Activated T-cell treated with anti-CD3 and anti-CD28 coated beads, Interleukin-2, amount 50 U/mL, for 24 hours (primary cell): ENCODE results near the gene AGBL2.
"Not testable (repeated sequence)": the region's sequence is repeated elsewhere in the genome, so short reads cannot be mapped to it uniquely, and the experiment has no call there.

Experiments
- DNase-seq: peaks from one replicate; pipeline ENCODE4 v3.0.0-alpha.2; 2020
- H3K27ac Mint-ChIP-seq: 2 replicates; pipeline ENCODE4 v1.8.0; 2020; ENCODE audit warnings: mild to moderate bottlenecking, mixed read lengths
- H3K27me3 Mint-ChIP-seq: 2 replicates; pipeline ENCODE4 v1.8.0; 2020; ENCODE audit warnings: mixed read lengths
- H3K36me3 Mint-ChIP-seq: 2 replicates; pipeline ENCODE4 v1.8.0; 2020; ENCODE audit warnings: low read depth, mixed read lengths
- H3K4me1 Mint-ChIP-seq: 2 replicates; pipeline ENCODE4 v1.8.0; 2020; ENCODE audit warnings: low read depth, mixed read lengths
- H3K4me3 Mint-ChIP-seq: 2 replicates; pipeline ENCODE4 v1.8.0; 2020; ENCODE audit warnings: mild to moderate bottlenecking, moderate library complexity, mixed read lengths
- H3K9me3 Mint-ChIP-seq: 2 replicates; pipeline ENCODE4 v1.8.0; 2020; ENCODE audit warnings: mixed read lengths

AGBL2 gene

GRCh38 chr11:47715082-47715669 is at the start of gene AGBL2:
Gene AGBL2, minus strand, starts transcription at chr11:47715369. Its CDS starts 719 bp downstream, at chr11:47714650.
- Mint-ChIP-seq H3K4me1 (peaks cover 27% of the 10 kb centered on the region), H3K27ac (peak within 1 kb of the TSS; percentile 98), H3K9me3 (no peaks in the 10 kb centered on the region), H3K36me3 (peaks cover 51% of the 10 kb centered on the region), H3K27me3 (no peaks in the 10 kb centered on the region), H3K4me3 (peak within 1 kb of the TSS; percentile 89)
- DNase-seq = peak; percentile 87

GRCh38 chr11:47759291-47759690 is 44.1 kb upstream of the AGBL2 start:
- H3K27me3 Mint-ChIP-seq, H3K4me3 Mint-ChIP-seq, H3K9me3 Mint-ChIP-seq: not testable (repeated sequence)
- DNase-seq = peak; percentile 21
- Mint-ChIP-seq H3K27ac (peak overlapping the region; percentile 22), H3K4me1 (peaks cover 15% of the 10 kb centered on the region), H3K36me3 (peaks cover 93% of the 10 kb centered on the region)

- peaks cover 13% of the 10 kb centered on the region for H3K4me1 Mint-ChIP-seq
- DNase-seq = no peak
- no peaks in the 10 kb centered on the region for H3K27me3 Mint-ChIP-seq
- no peak overlapping the region for H3K4me3 Mint-ChIP-seq
- H3K9me3 Mint-ChIP-seq = no peaks in the 10 kb centered on the region
- H3K36me3 Mint-ChIP-seq = peaks cover 96% of the 10 kb centered on the region
- H3K27ac Mint-ChIP-seq = no peak overlapping the region
Observed at GRCh38 chr11:47756208-47756607, 41.0 kb upstream of the AGBL2 start.

- Mint-ChIP-seq H3K4me1 (peaks cover 6% of the 10 kb centered on the region), H3K9me3 (no peaks in the 10 kb centered on the region), H3K27me3 (no peaks in the 10 kb centered on the region), H3K36me3 (peaks cover 90% of the 10 kb centered on the region), H3K27ac (no peak overlapping the region), H3K4me3 (no peak overlapping the region)
- no peak for DNase-seq
Observed at GRCh38 chr11:47750725-47751124, 35.6 kb upstream of the AGBL2 start.

GRCh38 chr11:47742494-47742893 is 27.3 kb upstream of the AGBL2 start:
- H3K27ac Mint-ChIP-seq, H3K27me3 Mint-ChIP-seq, H3K4me1 Mint-ChIP-seq, H3K9me3 Mint-ChIP-seq, H3K4me3 Mint-ChIP-seq: not testable (repeated sequence)
- H3K36me3 Mint-ChIP-seq = peaks cover 94% of the 10 kb centered on the region
- peak; percentile 25 for DNase-seq

- peak overlapping the region; percentile 59 for H3K27ac Mint-ChIP-seq
Observed at GRCh38 chr11:47737817-47738216, 22.6 kb upstream of the AGBL2 start.

GRCh38 chr11:47732271-47732670 is 17.1 kb upstream of the AGBL2 start:
- no peak for DNase-seq
- Mint-ChIP-seq H3K36me3 (peaks cover 97% of the 10 kb centered on the region), H3K4me1 (peaks cover 2% of the 10 kb centered on the region), H3K9me3 (no peaks in the 10 kb centered on the region), H3K27ac (peak overlapping the region; percentile 13), H3K27me3 (no peaks in the 10 kb centered on the region), H3K4me3 (no peak overlapping the region)

More at GRCh38 chr11:47737817-47738216, 22.6 kb upstream of the AGBL2 start:
- not testable (repeated sequence) for H3K4me3 Mint-ChIP-seq, H3K4me1 Mint-ChIP-seq, H3K27me3 Mint-ChIP-seq, H3K9me3 Mint-ChIP-seq
- DNase-seq = peak; percentile 16
- peaks cover 93% of the 10 kb centered on the region for H3K36me3 Mint-ChIP-seq

- no peaks in the 10 kb centered on the region for H3K27me3 Mint-ChIP-seq
- DNase-seq = no peak
- H3K36me3 Mint-ChIP-seq = peaks cover 98% of the 10 kb centered on the region
- no peak overlapping the region for H3K4me3 Mint-ChIP-seq
- H3K27ac Mint-ChIP-seq = peak overlapping the region; percentile 13
- no peaks in the 10 kb centered on the region for H3K9me3 Mint-ChIP-seq
- H3K4me1 Mint-ChIP-seq = peaks cover 2% of the 10 kb centered on the region
Observed at GRCh38 chr11:47731475-47731874, 16.3 kb upstream of the AGBL2 start.

- no peaks in the 10 kb centered on the region for H3K9me3 Mint-ChIP-seq
- no peak for DNase-seq
- H3K27me3 Mint-ChIP-seq = no peaks in the 10 kb centered on the region
- H3K4me3 Mint-ChIP-seq = no peak overlapping the region
- peaks cover 2% of the 10 kb centered on the region for H3K4me1 Mint-ChIP-seq
- no peak overlapping the region for H3K27ac Mint-ChIP-seq
- peaks cover 95% of the 10 kb centered on the region for H3K36me3 Mint-ChIP-seq
Observed at GRCh38 chr11:47726878-47727514, 11.8 kb upstream of the AGBL2 start.

- peaks cover 92% of the 10 kb centered on the region for H3K36me3 Mint-ChIP-seq
- peak overlapping the region; percentile 68 for H3K27ac Mint-ChIP-seq
- H3K4me1 Mint-ChIP-seq = no peaks in the 10 kb centered on the region
- no peak for DNase-seq
- no peak overlapping the region for H3K4me3 Mint-ChIP-seq
- no peaks in the 10 kb centered on the region for H3K9me3 Mint-ChIP-seq
- H3K27me3 Mint-ChIP-seq = no peaks in the 10 kb centered on the region
Observed at GRCh38 chr11:47726118-47726442, 10.9 kb upstream of the AGBL2 start.

GRCh38 chr11:47725442-47726117 is 10.4 kb upstream of the AGBL2 start:
- Mint-ChIP-seq H3K4me1 (no peaks in the 10 kb centered on the region), H3K4me3 (no peak overlapping the region), H3K36me3 (peaks cover 90% of the 10 kb centered on the region), H3K27ac (peak overlapping the region; percentile 70), H3K9me3 (no peaks in the 10 kb centered on the region), H3K27me3 (no peaks in the 10 kb centered on the region)
- no peak for DNase-seq

- peaks cover 88% of the 10 kb centered on the region for H3K36me3 Mint-ChIP-seq
- peak overlapping the region; percentile 70 for H3K27ac Mint-ChIP-seq
- H3K9me3 Mint-ChIP-seq = no peaks in the 10 kb centered on the region
- no peak for DNase-seq
- no peak overlapping the region for H3K4me3 Mint-ChIP-seq
- no peaks in the 10 kb centered on the region for H3K4me1 Mint-ChIP-seq
- no peaks in the 10 kb centered on the region for H3K27me3 Mint-ChIP-seq
Observed at GRCh38 chr11:47724041-47724729, 9.0 kb upstream of the AGBL2 start.

GRCh38 chr11:47723041-47723440 is 7.9 kb upstream of the AGBL2 start:
- Mint-ChIP-seq H3K36me3 (peaks cover 89% of the 10 kb centered on the region), H3K4me1 (no peaks in the 10 kb centered on the region), H3K27ac (peak overlapping the region; percentile 66), H3K9me3 (no peaks in the 10 kb centered on the region), H3K4me3 (no peak overlapping the region), H3K27me3 (no peaks in the 10 kb centered on the region)
- no peak for DNase-seq

GRCh38 chr11:47720651-47721050 is 5.5 kb upstream of the AGBL2 start:
- Mint-ChIP-seq H3K4me1 (peaks cover 2% of the 10 kb centered on the region), H3K27me3 (no peaks in the 10 kb centered on the region), H3K36me3 (peaks cover 89% of the 10 kb centered on the region), H3K27ac (no peak overlapping the region), H3K4me3 (no peak overlapping the region), H3K9me3 (no peaks in the 10 kb centered on the region)
- no peak for DNase-seq

- Mint-ChIP-seq H3K36me3 (peaks cover 61% of the 10 kb centered on the region), H3K27me3 (no peaks in the 10 kb centered on the region), H3K9me3 (no peaks in the 10 kb centered on the region), H3K4me1 (peaks cover 22% of the 10 kb centered on the region), H3K27ac (peak overlapping the region; percentile 87), H3K4me3 (no peak overlapping the region)
- DNase-seq = no peak
Observed at GRCh38 chr11:47716692-47717091, 1.5 kb upstream of the AGBL2 start.
